ENCODE results near the gene PADI4.

PADI4 gene

GRCh38 chr1:17282836-17283235 is 25.2 kb upstream of the PADI4 start:
- no peak overlapping the region for H3K27ac ChIP-seq (ENCODE audit: low read depth, low read length)

GRCh38 chr1:17286646-17287045 is 21.4 kb upstream of the PADI4 start:
- no peaks in the 10 kb centered on the region for H3K9me3 ChIP-seq (ENCODE audit: control insufficient read depth, insufficient read depth, low read depth, low read length)
- H3K27me3 ChIP-seq (ENCODE audit: control insufficient read depth, insufficient read depth, low read length): no peaks in the 10 kb centered on the region
- no peak overlapping the region for H3K4me3 ChIP-seq (ENCODE audit: low read depth, low read length)
- no peak overlapping the region for H3K9ac ChIP-seq (ENCODE audit: low read length)
- H3K36me3 ChIP-seq (ENCODE audit: control insufficient read depth, insufficient read depth, low read length): no peaks in the 10 kb centered on the region
- no peak overlapping the region for H3K27ac ChIP-seq (ENCODE audit: low read depth, low read length)
- peaks cover 3% of the 10 kb centered on the region; the same call in 1 of the 2 replicates for H3K4me1 ChIP-seq (ENCODE audit: control insufficient read depth, insufficient read depth, low read length)

More at GRCh38 chr1:17282836-17283235, 25.2 kb upstream of the PADI4 start:
- Histone ChIP-seq H3K9me3 (ENCODE audit: control insufficient read depth, insufficient read depth, low read depth, low read length) (no peaks in the 10 kb centered on the region), H3K4me3 (ENCODE audit: low read depth, low read length) (no peak overlapping the region), H3K27me3 (ENCODE audit: control insufficient read depth, insufficient read depth, low read length) (no peaks in the 10 kb centered on the region), H3K4me1 (ENCODE audit: control insufficient read depth, insufficient read depth, low read length) (peaks cover 3% of the 10 kb centered on the region; the same call in 1 of the 2 replicates), H3K36me3 (ENCODE audit: control insufficient read depth, insufficient read depth, low read length) (no peaks in the 10 kb centered on the region), H3K9ac (ENCODE audit: low read length) (no peak overlapping the region)

DNA sequence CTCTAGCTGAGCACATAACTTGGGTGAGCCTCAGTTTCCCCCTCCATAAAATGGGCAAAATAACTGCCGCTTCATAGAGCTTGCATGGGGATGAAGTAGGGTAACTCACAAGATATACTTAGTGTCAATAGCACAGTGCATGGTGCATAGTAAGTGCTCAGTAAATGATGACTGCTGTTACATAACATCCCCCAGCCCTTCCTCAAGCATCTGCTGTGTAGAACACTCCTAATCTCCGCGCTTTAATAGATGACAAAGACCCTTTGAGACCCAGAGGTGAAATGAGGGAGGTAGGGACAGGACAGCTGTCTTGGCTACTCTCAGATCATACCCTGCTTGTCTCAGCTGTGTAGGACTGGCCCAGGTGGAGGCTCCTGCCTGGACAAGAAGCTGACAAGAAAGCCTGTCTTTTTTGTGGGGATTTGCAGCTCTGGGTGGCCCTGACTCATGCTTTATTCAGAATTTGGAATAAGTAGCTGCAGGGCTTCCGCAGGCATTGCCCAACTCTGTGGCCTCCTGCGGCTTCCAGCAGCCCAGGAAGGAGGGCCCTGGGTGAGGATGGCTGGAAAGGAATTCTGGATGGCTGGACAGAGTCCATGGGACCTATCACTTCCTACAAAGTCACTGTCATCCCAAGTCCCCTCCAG is 20.7 kb upstream of the PADI4 start:
- H3K4me1 ChIP-seq (ENCODE audit: control insufficient read depth, insufficient read depth, low read length): peaks cover 3% of the 10 kb centered on the region; the same call in 1 of the 2 replicates
- H3K4me3 ChIP-seq (ENCODE audit: low read depth, low read length): no peak overlapping the region
- no peaks in the 10 kb centered on the region for H3K36me3 ChIP-seq (ENCODE audit: control insufficient read depth, insufficient read depth, low read length)
- no peaks in the 10 kb centered on the region for H3K9me3 ChIP-seq (ENCODE audit: control insufficient read depth, insufficient read depth, low read depth, low read length)
- no peaks in the 10 kb centered on the region for H3K27me3 ChIP-seq (ENCODE audit: control insufficient read depth, insufficient read depth, low read length)
- no peak overlapping the region for H3K9ac ChIP-seq (ENCODE audit: low read length)
- H3K27ac ChIP-seq (ENCODE audit: low read depth, low read length): no peak overlapping the region

- Histone ChIP-seq H3K27me3 (ENCODE audit: control insufficient read depth, insufficient read depth, low read length) (no peaks in the 10 kb centered on the region), H3K36me3 (ENCODE audit: control insufficient read depth, insufficient read depth, low read length) (no peaks in the 10 kb centered on the region), H3K4me3 (ENCODE audit: low read depth, low read length) (no peak overlapping the region), H3K9me3 (ENCODE audit: control insufficient read depth, insufficient read depth, low read depth, low read length) (no peaks in the 10 kb centered on the region), H3K4me1 (ENCODE audit: control insufficient read depth, insufficient read depth, low read length) (peaks cover 3% of the 10 kb centered on the region; the same call in 1 of the 2 replicates), H3K9ac (ENCODE audit: low read length) (no peak overlapping the region), H3K27ac (ENCODE audit: low read depth, low read length) (no peak overlapping the region)
Observed at GRCh38 chr1:17289721-17290120, 18.3 kb upstream of the PADI4 start.

DNA sequence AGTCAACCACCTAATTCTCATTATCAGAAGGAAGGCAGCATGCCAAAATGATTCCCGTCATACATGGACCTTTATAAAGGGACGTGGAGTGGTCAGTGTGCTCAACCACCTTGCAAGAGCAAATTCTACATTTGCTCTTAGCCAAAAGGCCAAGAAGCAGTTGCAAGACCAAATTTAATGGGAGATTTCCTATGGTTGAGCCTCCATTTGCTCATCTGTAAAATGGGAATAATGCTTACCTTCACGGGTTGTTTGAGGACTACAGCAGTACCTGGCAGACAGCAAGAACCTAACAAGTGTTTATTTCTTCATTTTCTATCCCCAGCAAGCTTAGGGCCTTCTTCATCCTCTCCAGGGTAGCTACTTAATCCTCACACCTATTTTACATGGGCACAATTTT is 17.4 kb upstream of the PADI4 start:
- Histone ChIP-seq H3K36me3 (ENCODE audit: control insufficient read depth, insufficient read depth, low read length) (no peaks in the 10 kb centered on the region), H3K9ac (ENCODE audit: low read length) (no peak overlapping the region), H3K27ac (ENCODE audit: low read depth, low read length) (no peak overlapping the region), H3K27me3 (ENCODE audit: control insufficient read depth, insufficient read depth, low read length) (no peaks in the 10 kb centered on the region), H3K4me3 (ENCODE audit: low read depth, low read length) (no peak overlapping the region), H3K4me1 (ENCODE audit: control insufficient read depth, insufficient read depth, low read length) (peaks cover 3% of the 10 kb centered on the region; the same call in 1 of the 2 replicates), H3K9me3 (ENCODE audit: control insufficient read depth, insufficient read depth, low read depth, low read length) (no peaks in the 10 kb centered on the region)

DNA sequence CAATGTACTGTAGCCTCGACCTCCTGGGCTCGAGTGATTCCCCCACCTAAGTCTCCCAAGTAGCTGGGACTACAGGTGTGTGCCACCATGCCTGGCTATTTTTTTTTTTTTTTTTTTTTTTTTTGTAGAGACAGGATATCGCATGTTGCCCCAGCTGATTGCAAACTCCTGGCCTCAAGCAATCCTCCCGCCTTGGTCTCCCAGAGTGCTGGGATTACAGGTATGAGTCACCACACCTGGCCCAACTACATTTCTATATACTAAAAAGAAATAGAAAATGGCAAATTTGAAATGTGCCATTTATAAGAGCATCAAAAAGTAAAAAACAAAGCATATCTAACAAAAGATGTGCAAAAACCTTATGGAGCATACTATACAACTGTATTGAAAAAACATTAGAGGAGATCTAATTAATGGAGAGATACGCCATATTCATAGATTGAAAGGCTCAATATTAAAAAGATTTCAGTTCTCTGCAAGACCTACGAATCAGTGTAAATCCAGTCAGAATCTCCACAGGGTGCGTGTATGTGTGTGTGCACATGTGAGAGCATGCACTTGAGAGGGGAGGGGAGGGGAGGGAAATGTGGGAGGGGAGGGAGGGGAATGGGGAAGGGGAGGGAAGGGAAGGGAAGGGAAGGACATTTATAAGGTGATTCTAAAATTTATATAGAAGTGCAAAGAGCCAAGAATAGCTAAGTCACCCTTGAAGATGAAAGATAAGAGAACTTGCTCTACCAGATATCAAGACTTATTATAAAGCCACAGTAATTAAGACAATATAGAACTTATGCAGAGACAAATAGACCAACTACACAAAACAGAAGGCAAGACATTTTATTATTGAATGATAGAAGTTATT is 15.5 kb upstream of the PADI4 start:
- no peaks in the 10 kb centered on the region for H3K36me3 ChIP-seq (ENCODE audit: control insufficient read depth, insufficient read depth, low read length)
- H3K27me3 ChIP-seq (ENCODE audit: control insufficient read depth, insufficient read depth, low read length): no peaks in the 10 kb centered on the region
- no peak overlapping the region for H3K4me3 ChIP-seq (ENCODE audit: low read depth, low read length)
- no peaks in the 10 kb centered on the region for H3K4me1 ChIP-seq (ENCODE audit: control insufficient read depth, insufficient read depth, low read length)
- no peaks in the 10 kb centered on the region for H3K9me3 ChIP-seq (ENCODE audit: control insufficient read depth, insufficient read depth, low read depth, low read length)
- no peak overlapping the region for H3K27ac ChIP-seq (ENCODE audit: low read depth, low read length)
- no peak overlapping the region for H3K9ac ChIP-seq (ENCODE audit: low read length)

- Histone ChIP-seq H3K27me3 (ENCODE audit: control insufficient read depth, insufficient read depth, low read length) (no peaks in the 10 kb centered on the region), H3K9me3 (ENCODE audit: control insufficient read depth, insufficient read depth, low read depth, low read length) (0 out of 2 replicates have a peak, but pooled peaks cover under 1% of the 10 kb centered on the region), H3K9ac (ENCODE audit: low read length) (no peak overlapping the region), H3K4me3 (ENCODE audit: low read depth, low read length) (no peak overlapping the region), H3K36me3 (ENCODE audit: control insufficient read depth, insufficient read depth, low read length) (no peaks in the 10 kb centered on the region), H3K27ac (ENCODE audit: low read depth, low read length) (no peak overlapping the region), H3K4me1 (ENCODE audit: control insufficient read depth, insufficient read depth, low read length) (no peaks in the 10 kb centered on the region)
Observed at GRCh38 chr1:17293681-17294425, 14.1 kb upstream of the PADI4 start.

DNA sequence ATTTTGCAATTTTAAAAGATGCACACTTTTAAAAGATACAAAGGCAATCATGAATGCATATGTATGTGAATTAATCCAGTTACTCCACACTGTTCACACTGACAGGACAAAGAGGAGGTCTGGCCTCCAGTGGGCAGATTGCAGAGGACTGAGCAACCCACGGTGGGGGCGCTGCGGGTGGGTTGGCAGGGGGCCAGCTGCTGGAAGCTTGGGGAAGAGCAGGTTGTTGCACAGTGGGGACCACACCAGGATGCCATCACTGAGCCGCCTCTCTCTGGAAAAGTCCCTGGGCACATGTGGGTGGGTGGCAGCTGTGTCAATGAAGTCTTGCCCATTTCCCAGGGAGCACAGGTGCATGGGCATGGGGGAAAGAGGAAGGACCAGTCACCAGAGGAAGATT is 12.7 kb upstream of the PADI4 start:
- Histone ChIP-seq H3K9me3 (ENCODE audit: control insufficient read depth, insufficient read depth, low read depth, low read length) (peaks cover 6% of the 10 kb centered on the region; the same call in 1 of the 2 replicates), H3K27ac (ENCODE audit: low read depth, low read length) (no peak overlapping the region), H3K4me3 (ENCODE audit: low read depth, low read length) (no peak overlapping the region), H3K9ac (ENCODE audit: low read length) (no peak overlapping the region), H3K36me3 (ENCODE audit: control insufficient read depth, insufficient read depth, low read length) (no peaks in the 10 kb centered on the region), H3K4me1 (ENCODE audit: control insufficient read depth, insufficient read depth, low read length) (no peaks in the 10 kb centered on the region), H3K27me3 (ENCODE audit: control insufficient read depth, insufficient read depth, low read length) (no peaks in the 10 kb centered on the region)

GRCh38 chr1:17296086-17296485 is 11.9 kb upstream of the PADI4 start:
- H3K36me3 ChIP-seq (ENCODE audit: control insufficient read depth, insufficient read depth, low read length): no peaks in the 10 kb centered on the region
- no peak overlapping the region for H3K27ac ChIP-seq (ENCODE audit: low read depth, low read length)
- H3K9ac ChIP-seq (ENCODE audit: low read length): no peak overlapping the region
- no peaks in the 10 kb centered on the region for H3K4me1 ChIP-seq (ENCODE audit: control insufficient read depth, insufficient read depth, low read length)
- no peak overlapping the region for H3K4me3 ChIP-seq (ENCODE audit: low read depth, low read length)
- no peaks in the 10 kb centered on the region for H3K27me3 ChIP-seq (ENCODE audit: control insufficient read depth, insufficient read depth, low read length)
- peaks cover 10% of the 10 kb centered on the region for H3K9me3 ChIP-seq (ENCODE audit: control insufficient read depth, insufficient read depth, low read depth, low read length)

DNA sequence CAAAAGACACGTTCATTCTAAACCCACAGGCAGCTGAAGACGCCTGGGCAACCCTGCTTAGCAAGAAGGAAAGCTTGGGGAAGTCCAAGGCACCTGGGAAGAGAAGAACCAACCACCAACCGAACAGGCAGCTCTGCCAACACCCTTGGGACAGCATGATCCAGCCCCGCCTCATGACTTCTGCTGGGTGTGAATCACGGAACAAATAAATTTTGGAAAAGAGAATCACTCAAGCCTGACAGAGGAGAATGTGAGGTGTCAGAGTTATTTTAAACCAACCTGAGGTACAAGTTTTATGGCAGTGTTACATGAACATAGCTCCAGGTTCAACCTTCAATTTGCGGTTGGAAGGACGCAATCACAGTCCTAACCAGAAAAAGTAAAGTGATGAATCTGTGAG is 10.0 kb upstream of the PADI4 start:
- no peaks in the 10 kb centered on the region for H3K36me3 ChIP-seq (ENCODE audit: control insufficient read depth, insufficient read depth, low read length)
- H3K9ac ChIP-seq (ENCODE audit: low read length): no peak overlapping the region
- H3K9me3 ChIP-seq (ENCODE audit: control insufficient read depth, insufficient read depth, low read depth, low read length): peaks cover 27% of the 10 kb centered on the region
- no peaks in the 10 kb centered on the region for H3K27me3 ChIP-seq (ENCODE audit: control insufficient read depth, insufficient read depth, low read length)
- H3K4me1 ChIP-seq (ENCODE audit: control insufficient read depth, insufficient read depth, low read length): no peaks in the 10 kb centered on the region
- no peak overlapping the region for H3K4me3 ChIP-seq (ENCODE audit: low read depth, low read length)
- no peak overlapping the region for H3K27ac ChIP-seq (ENCODE audit: low read depth, low read length)

- Histone ChIP-seq H3K4me1 (ENCODE audit: control insufficient read depth, insufficient read depth, low read length) (peaks cover 19% of the 10 kb centered on the region), H3K9ac (ENCODE audit: low read length) (no peak overlapping the region), H3K36me3 (ENCODE audit: control insufficient read depth, insufficient read depth, low read length) (no peaks in the 10 kb centered on the region), H3K27ac (ENCODE audit: low read depth, low read length) (no peak overlapping the region), H3K9me3 (ENCODE audit: control insufficient read depth, insufficient read depth, low read depth, low read length) (peaks cover 32% of the 10 kb centered on the region), H3K27me3 (ENCODE audit: control insufficient read depth, insufficient read depth, low read length) (no peaks in the 10 kb centered on the region), H3K4me3 (ENCODE audit: low read depth, low read length) (no peak overlapping the region)
Observed at GRCh38 chr1:17301767-17302166, 6.2 kb upstream of the PADI4 start.
